Stimulated activated naive CD4-positive, alpha-beta T cell (primary cell): Measurements from ENCODE around the gene FARS2.
A peak's percentile ranks its signal among the peaks of the same experiment; 100 is the strongest.
"Not testable (repeated sequence)": the region's sequence is repeated elsewhere in the genome, so short reads cannot be mapped to it uniquely, and the experiment has no call there.

Source experiments
- DNase-seq, 6 experiments: peaks; one replicate each; lab custom pipeline; 2025; lab: John Stamatoyannopoulos, UW

The FARS2 gene

GRCh38 chr6:5540370-5540769 lies 279.1 kb downstream of the FARS2 start:
- no peak for DNase-seq

- no peak for DNase-seq
These were observed 279.7 kb downstream of the FARS2 start for GRCh38 chr6:5541025-5541424.

GRCh38 chr6:5541751-5542432 lies 280.6 kb downstream of the FARS2 start:
- DNase-seq, result no peak

- no peak for DNase-seq
These were observed 286.2 kb downstream of the FARS2 start for GRCh38 chr6:5547556-5547955.

GRCh38 chr6:5550631-5551030 lies 289.3 kb downstream of the FARS2 start:
- no peak for DNase-seq

- DNase-seq, result no peak
These were observed 290.9 kb downstream of the FARS2 start for GRCh38 chr6:5552243-5552642.

- DNase-seq, result no peak
These were observed 292.5 kb downstream of the FARS2 start for GRCh38 chr6:5553767-5554166.

- DNase-seq, result no peak
These were observed 292.9 kb downstream of the FARS2 start for GRCh38 chr6:5554226-5554625.

GRCh38 chr6:5556011-5556410 lies 294.7 kb downstream of the FARS2 start:
- DNase-seq, result no peak

GRCh38 chr6:5557506-5557905 lies 296.2 kb downstream of the FARS2 start:
- DNase-seq, result no peak

- no peak for DNase-seq
These were observed 298.3 kb downstream of the FARS2 start for GRCh38 chr6:5559651-5560050.

- no peak for DNase-seq
These were observed 301.0 kb downstream of the FARS2 start for GRCh38 chr6:5562277-5562676.

GRCh38 chr6:5563086-5563485 lies 301.8 kb downstream of the FARS2 start:
- DNase-seq, result no peak

- DNase-seq, result not testable (repeated sequence)
These were observed 303.4 kb downstream of the FARS2 start for GRCh38 chr6:5564746-5565145.

GRCh38 chr6:5565971-5566370 lies 304.7 kb downstream of the FARS2 start:
- DNase-seq, result no peak

- DNase-seq, result no peak
These were observed 305.4 kb downstream of the FARS2 start for GRCh38 chr6:5566718-5567117.

- DNase-seq, result no peak
These were observed 306.0 kb downstream of the FARS2 start for GRCh38 chr6:5567352-5567751.

- no peak for DNase-seq
These were observed 306.6 kb downstream of the FARS2 start for GRCh38 chr6:5567890-5568289.

GRCh38 chr6:5569491-5569890 lies 308.2 kb downstream of the FARS2 start:
- no peak for DNase-seq

GRCh38 chr6:5570641-5571040 lies 309.3 kb downstream of the FARS2 start:
- no peak for DNase-seq

GRCh38 chr6:5580736-5581581 lies 319.6 kb downstream of the FARS2 start:
- DNase-seq, result peak in 2 of 6 experiments; percentile 6 to 24

- DNase-seq, result no peak
These were observed 321.4 kb downstream of the FARS2 start for GRCh38 chr6:5582762-5583161.

- DNase-seq, result no peak
These were observed 322.2 kb downstream of the FARS2 start for GRCh38 chr6:5583528-5583927.
